ENCODE measurements around the gene FXYD4.

GRCh38 chr10:43403911-43404703, 32.7 kb downstream of the FXYD4 start:
- TF ChIP-seq CTCF (conservative IDR thresholded peaks at IDR 0.05; ENCODE audit: low read length) = no peak
- TF ChIP-seq EZH2phosphoT487 (IDR thresholded peaks at IDR 0.05; ENCODE audit: borderline replicate concordance) = no peak
